ENCODE results near the gene SLC35E4.
"Not testable (repeated sequence)": the region's sequence is repeated elsewhere in the genome, so short reads cannot be mapped to it uniquely, and the experiment has no call there.

SLC35E4 gene

GRCh38 chr22:30635273-30636225, at the start of gene SLC35E4:
Gene SLC35E4 (plus strand): TSS chr22:30635781. CDS start chr22:30636451, 670 bp downstream.
- Histone ChIP-seq H3K27ac (ENCODE audit: low read depth, low read length) (peak within 1 kb of the TSS; percentile 96), H3K27me3 (ENCODE audit: control insufficient read depth in 5 of 5, insufficient read depth in 4 of 5, low read length in 5 of 5) (no peaks in the 10 kb centered on the region), H3K9me3 (ENCODE audit: control insufficient read depth in 5 of 5, low read length in 5 of 5) (no peaks in the 10 kb centered on the region), H3K36me3 (ENCODE audit: control insufficient read depth in 5 of 5, insufficient read depth in 5 of 5, low read length in 5 of 5) (no peaks in the 10 kb centered on the region), H3K4me3 (ENCODE audit: low read depth in 1 of 5, low read length in 5 of 5) (peak within 1 kb of the TSS; percentile 66 to 81 (median 77)), H3K9ac (ENCODE audit: low read length in 5 of 5) (peak within 1 kb of the TSS; percentile 63 to 89 (median 83)), H3K4me1 (ENCODE audit: control insufficient read depth in 5 of 5, insufficient read depth in 5 of 5, low read length in 5 of 5) (peaks cover 3 to 32% (median 25%) of the 10 kb centered on the region in 5 donors)

GRCh38 chr22:30586414-30586813, 49.2 kb upstream of the SLC35E4 start:
- H3K9ac ChIP-seq (ENCODE audit: low read length in 5 of 5), result no peak overlapping the region
- peaks cover 4 to 17% (median 16%) of the 10 kb centered on the region in 5 donors for H3K4me1 ChIP-seq (ENCODE audit: control insufficient read depth in 5 of 5, insufficient read depth in 5 of 5, low read length in 5 of 5)
- H3K27me3 ChIP-seq (ENCODE audit: control insufficient read depth in 5 of 5, insufficient read depth in 4 of 5, low read length in 5 of 5), result no peaks in the 10 kb centered on the region
- peaks cover 0 to 79% (median 76%) of the 10 kb centered on the region in 5 donors for H3K36me3 ChIP-seq (ENCODE audit: control insufficient read depth in 5 of 5, insufficient read depth in 5 of 5, low read length in 5 of 5)
- H3K4me3 ChIP-seq (ENCODE audit: low read depth in 1 of 5, low read length in 5 of 5), result no peak overlapping the region
- no peaks in the 10 kb centered on the region for H3K9me3 ChIP-seq (ENCODE audit: control insufficient read depth in 5 of 5, low read length in 5 of 5)
- H3K27ac ChIP-seq (ENCODE audit: low read depth, low read length), result no peak overlapping the region

- Histone ChIP-seq H3K27ac (ENCODE audit: low read depth, low read length) (peak overlapping the region; percentile 88), H3K4me3 (ENCODE audit: low read depth in 1 of 5, low read length in 5 of 5) (peak overlapping the region; percentile 75 to 99 (median 94)), H3K9me3 (ENCODE audit: control insufficient read depth in 5 of 5, low read length in 5 of 5) (no peaks in the 10 kb centered on the region), H3K4me1 (ENCODE audit: control insufficient read depth in 5 of 5, insufficient read depth in 5 of 5, low read length in 5 of 5) (peaks cover 4 to 27% (median 21%) of the 10 kb centered on the region in 5 donors), H3K36me3 (ENCODE audit: control insufficient read depth in 5 of 5, insufficient read depth in 5 of 5, low read length in 5 of 5) (peaks cover 0 to 33% (median 30%) of the 10 kb centered on the region in 5 donors), H3K9ac (ENCODE audit: low read length in 5 of 5) (peak overlapping the region; percentile 74 to 93 (median 78)), H3K27me3 (ENCODE audit: control insufficient read depth in 5 of 5, insufficient read depth in 4 of 5, low read length in 5 of 5) (no peaks in the 10 kb centered on the region)
Observed at GRCh38 chr22:30591191-30591587, 44.4 kb upstream of the SLC35E4 start.

GRCh38 chr22:30591588-30592359, 43.8 kb upstream of the SLC35E4 start, which contains the start of gene PES1:
Gene PES1 (minus strand): TSS chr22:30591910. CDS start chr22:30591833, 77 bp downstream.
- Histone ChIP-seq H3K4me3 (ENCODE audit: low read depth in 1 of 5, low read length in 5 of 5) (peak within 1 kb of the TSS; percentile 75 to 99 (median 94)), H3K27me3 (ENCODE audit: control insufficient read depth in 5 of 5, insufficient read depth in 4 of 5, low read length in 5 of 5) (no peaks in the 10 kb centered on the region), H3K36me3 (ENCODE audit: control insufficient read depth in 5 of 5, insufficient read depth in 5 of 5, low read length in 5 of 5) (peaks cover 0 to 27% (median 24%) of the 10 kb centered on the region in 5 donors), H3K9ac (ENCODE audit: low read length in 5 of 5) (peak within 1 kb of the TSS; percentile 74 to 93 (median 78)), H3K27ac (ENCODE audit: low read depth, low read length) (peak within 1 kb of the TSS; percentile 88), H3K9me3 (ENCODE audit: control insufficient read depth in 5 of 5, low read length in 5 of 5) (no peaks in the 10 kb centered on the region), H3K4me1 (ENCODE audit: control insufficient read depth in 5 of 5, insufficient read depth in 5 of 5, low read length in 5 of 5) (peaks cover 4 to 27% (median 21%) of the 10 kb centered on the region in 5 donors)

GRCh38 chr22:30592360-30592713, 43.2 kb upstream of the SLC35E4 start:
- peak overlapping the region; percentile 61 to 99 (median 85) for H3K4me3 ChIP-seq (ENCODE audit: low read depth in 1 of 5, low read length in 5 of 5)
- peaks cover 0 to 21% (median 19%) of the 10 kb centered on the region in 5 donors for H3K36me3 ChIP-seq (ENCODE audit: control insufficient read depth in 5 of 5, insufficient read depth in 5 of 5, low read length in 5 of 5)
- not testable (repeated sequence) for H3K9me3 ChIP-seq (ENCODE audit: control insufficient read depth in 5 of 5, low read length in 5 of 5); H3K27me3 ChIP-seq (ENCODE audit: control insufficient read depth in 5 of 5, insufficient read depth in 4 of 5, low read length in 5 of 5); H3K9ac ChIP-seq (ENCODE audit: low read length in 5 of 5)
- peak overlapping the region; percentile 88 for H3K27ac ChIP-seq (ENCODE audit: low read depth, low read length)
- H3K4me1 ChIP-seq (ENCODE audit: control insufficient read depth in 5 of 5, insufficient read depth in 5 of 5, low read length in 5 of 5), result peaks cover 4 to 27% (median 21%) of the 10 kb centered on the region in 5 donors

GRCh38 chr22:30596199-30596598, 39.4 kb upstream of the SLC35E4 start:
- peaks cover 0 to 12% (median 7%) of the 10 kb centered on the region in 5 donors for H3K4me1 ChIP-seq (ENCODE audit: control insufficient read depth in 5 of 5, insufficient read depth in 5 of 5, low read length in 5 of 5)
- H3K27me3 ChIP-seq (ENCODE audit: control insufficient read depth in 5 of 5, insufficient read depth in 4 of 5, low read length in 5 of 5), result no peaks in the 10 kb centered on the region
- H3K4me3 ChIP-seq (ENCODE audit: low read depth in 1 of 5, low read length in 5 of 5), result no peak overlapping the region
- no peak overlapping the region for H3K27ac ChIP-seq (ENCODE audit: low read depth, low read length)
- no peaks in the 10 kb centered on the region for H3K36me3 ChIP-seq (ENCODE audit: control insufficient read depth in 5 of 5, insufficient read depth in 5 of 5, low read length in 5 of 5)
- H3K9me3 ChIP-seq (ENCODE audit: control insufficient read depth in 5 of 5, low read length in 5 of 5), result no peaks in the 10 kb centered on the region
- no peak overlapping the region for H3K9ac ChIP-seq (ENCODE audit: low read length in 5 of 5)

GRCh38 chr22:30596886-30597285, 38.7 kb upstream of the SLC35E4 start:
- Histone ChIP-seq H3K27me3 (ENCODE audit: control insufficient read depth in 5 of 5, insufficient read depth in 4 of 5, low read length in 5 of 5) (no peaks in the 10 kb centered on the region), H3K4me3 (ENCODE audit: low read depth in 1 of 5, low read length in 5 of 5) (no peak overlapping the region), H3K9ac (ENCODE audit: low read length in 5 of 5) (no peak overlapping the region), H3K9me3 (ENCODE audit: control insufficient read depth in 5 of 5, low read length in 5 of 5) (no peaks in the 10 kb centered on the region), H3K36me3 (ENCODE audit: control insufficient read depth in 5 of 5, insufficient read depth in 5 of 5, low read length in 5 of 5) (no peaks in the 10 kb centered on the region), H3K27ac (ENCODE audit: low read depth, low read length) (no peak overlapping the region), H3K4me1 (ENCODE audit: control insufficient read depth in 5 of 5, insufficient read depth in 5 of 5, low read length in 5 of 5) (peaks cover 0 to 5% (median 4%) of the 10 kb centered on the region in 5 donors)

- H3K27ac ChIP-seq (ENCODE audit: low read depth, low read length), result no peak overlapping the region
- H3K27me3 ChIP-seq (ENCODE audit: control insufficient read depth in 5 of 5, insufficient read depth in 4 of 5, low read length in 5 of 5), result no peaks in the 10 kb centered on the region
- no peaks in the 10 kb centered on the region for H3K9me3 ChIP-seq (ENCODE audit: control insufficient read depth in 5 of 5, low read length in 5 of 5)
- H3K4me1 ChIP-seq (ENCODE audit: control insufficient read depth in 5 of 5, insufficient read depth in 5 of 5, low read length in 5 of 5), result peaks cover 0 to 4% (median 0%) of the 10 kb centered on the region in 5 donors
- H3K36me3 ChIP-seq (ENCODE audit: control insufficient read depth in 5 of 5, insufficient read depth in 5 of 5, low read length in 5 of 5), result no peaks in the 10 kb centered on the region
- no peak overlapping the region for H3K9ac ChIP-seq (ENCODE audit: low read length in 5 of 5)
- no peak overlapping the region for H3K4me3 ChIP-seq (ENCODE audit: low read depth in 1 of 5, low read length in 5 of 5)
Observed at GRCh38 chr22:30598986-30599385, 36.6 kb upstream of the SLC35E4 start.

GRCh38 chr22:30600921-30601320, 34.7 kb upstream of the SLC35E4 start:
- no peak overlapping the region for H3K4me3 ChIP-seq (ENCODE audit: low read depth in 1 of 5, low read length in 5 of 5)
- no peak overlapping the region for H3K9ac ChIP-seq (ENCODE audit: low read length in 5 of 5)
- no peaks in the 10 kb centered on the region for H3K36me3 ChIP-seq (ENCODE audit: control insufficient read depth in 5 of 5, insufficient read depth in 5 of 5, low read length in 5 of 5)
- no peaks in the 10 kb centered on the region for H3K27me3 ChIP-seq (ENCODE audit: control insufficient read depth in 5 of 5, insufficient read depth in 4 of 5, low read length in 5 of 5)
- no peaks in the 10 kb centered on the region for H3K9me3 ChIP-seq (ENCODE audit: control insufficient read depth in 5 of 5, low read length in 5 of 5)
- no peak overlapping the region for H3K27ac ChIP-seq (ENCODE audit: low read depth, low read length)
- peaks cover 2 to 24% (median 9%) of the 10 kb centered on the region in 5 donors for H3K4me1 ChIP-seq (ENCODE audit: control insufficient read depth in 5 of 5, insufficient read depth in 5 of 5, low read length in 5 of 5)

All from subcutaneous abdominal adipose tissue (tissue), 5 donors.